Tibial artery (tissue), 4 donors: ENCODE measurements around the gene CTDNEP1.

Source experiments
- DNase-seq, 2 donors: peaks; one replicate each; pipeline ENCODE4 v3.0.0-alpha.2; 2019
- H3K27ac ChIP-seq, 2 donors: fragments of 200-600 bp; sonication (generic) in 1 of 2; 1 replicate in 1 of 2; 2 replicates in 1 of 2; pipeline ENCODE4 v1.5.1; 2018 to 2019; ENCODE audit warnings: mild to moderate bottlenecking in 1 of 2
- H3K27me3 ChIP-seq, 2 donors: fragments of 200-600 bp; sonication (generic) in 1 of 2; one replicate each; pipeline versions ENCODE4 v1.5.1 to v1.6.0; 2016 to 2019
- H3K36me3 ChIP-seq, 3 donors: fragments of 200-600 bp; sonication (generic) in 2 of 3; one replicate each; pipeline ENCODE4 v1.5.1; 2016 to 2019; ENCODE audit warnings: mild to moderate bottlenecking in 2 of 3
- H3K4me1 ChIP-seq, 4 donors: fragments of 200-600 bp; sonication (generic) in 2 of 4; 1 replicate in 3 of 4; 2 replicates in 1 of 4; pipeline ENCODE4 v1.5.1; 2016 to 2019
- H3K4me3 ChIP-seq, 2 donors: fragments of 200-600 bp; sonication (generic) in 1 of 2; 1 replicate in 1 of 2; 2 replicates in 1 of 2; pipeline ENCODE4 v1.5.1; 2018 to 2019; ENCODE audit warnings: mild to moderate bottlenecking in 2 of 2
- H3K9me3 ChIP-seq, 3 donors: fragments of 200-600 bp; sonication (generic) in 1 of 3; one replicate each; pipeline ENCODE4 v1.5.1; 2016 to 2019
- intact Hi-C: fragments of 100-400 bp; cut with DNase I; formaldehyde crosslinking; loops from one replicate; pipeline ENCODE4 v1.15.0; 2023; ENCODE audit warnings: low total_unique reads
- TF ChIP-seq, protein P1 (sequence below), 2 experiments: fragments of 200-600 bp in 1 of 2; fragments of 450-650 bp in 1 of 2; IDR thresholded peaks; one replicate each; pipeline ENCODE4 v1.5.1; 2017 to 2019; ENCODE audit warnings: antibody characterized with exemption in 2 of 2, mild to moderate bottlenecking in 1 of 2, moderate library complexity in 1 of 2

CTDNEP1 gene

DNA sequence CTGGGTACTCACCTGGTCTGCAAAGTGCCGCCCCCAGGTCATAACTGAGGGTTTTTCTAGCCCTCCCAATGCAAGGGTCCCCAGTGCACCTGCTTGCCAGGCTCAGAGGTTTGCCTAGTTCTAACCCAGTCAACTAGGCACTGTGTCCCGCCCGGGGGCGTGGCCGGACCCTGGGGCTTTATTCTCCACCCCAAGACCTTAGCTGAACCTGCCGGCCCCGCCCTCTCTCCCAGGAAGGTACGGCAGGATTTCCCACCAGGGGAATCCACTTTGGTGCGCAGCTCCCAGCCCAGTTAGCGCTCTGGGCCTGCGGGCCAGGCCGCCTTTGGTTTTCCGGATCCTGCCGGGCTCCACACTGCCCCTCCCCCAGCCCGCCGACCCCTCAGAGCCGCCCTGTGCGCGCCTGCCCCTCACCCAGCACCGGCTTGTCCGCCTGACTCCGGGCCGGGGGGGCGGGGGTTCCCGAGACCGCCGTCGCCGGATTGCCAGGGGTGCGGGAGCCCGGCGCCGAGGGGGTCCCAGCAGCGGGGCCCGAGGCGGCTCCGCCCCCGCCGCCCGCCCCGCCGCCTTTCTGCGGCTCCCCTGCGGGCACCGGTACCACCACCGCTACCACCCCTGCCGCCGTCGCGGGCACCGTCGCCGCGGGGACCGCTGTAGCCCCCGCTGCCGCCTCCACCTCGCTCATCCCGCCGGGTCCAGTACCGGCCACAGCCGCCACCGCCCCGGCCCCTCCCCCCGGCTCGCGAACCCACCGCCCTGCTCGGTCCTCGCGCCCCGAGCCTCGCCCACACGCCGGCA, 42.5 kb upstream of the CTDNEP1 start:
- Histone ChIP-seq H3K4me1 (peaks cover 0 to 44% (median 32%) of the 10 kb centered on the region in 4 donors), H3K4me3 (peak overlapping the region; percentile 28 to 40), H3K9me3 (no peaks in the 10 kb centered on the region), H3K27ac (no peak overlapping the region), H3K27me3 (peaks cover 0 to 69% of the 10 kb centered on the region in 2 donors), H3K36me3 (no peaks in the 10 kb centered on the region)
- intact Hi-C loops, result no loop called here
- DNase-seq, result peak in 1 of 2 donors; percentile 61
- TF ChIP-seq, protein P1, sequence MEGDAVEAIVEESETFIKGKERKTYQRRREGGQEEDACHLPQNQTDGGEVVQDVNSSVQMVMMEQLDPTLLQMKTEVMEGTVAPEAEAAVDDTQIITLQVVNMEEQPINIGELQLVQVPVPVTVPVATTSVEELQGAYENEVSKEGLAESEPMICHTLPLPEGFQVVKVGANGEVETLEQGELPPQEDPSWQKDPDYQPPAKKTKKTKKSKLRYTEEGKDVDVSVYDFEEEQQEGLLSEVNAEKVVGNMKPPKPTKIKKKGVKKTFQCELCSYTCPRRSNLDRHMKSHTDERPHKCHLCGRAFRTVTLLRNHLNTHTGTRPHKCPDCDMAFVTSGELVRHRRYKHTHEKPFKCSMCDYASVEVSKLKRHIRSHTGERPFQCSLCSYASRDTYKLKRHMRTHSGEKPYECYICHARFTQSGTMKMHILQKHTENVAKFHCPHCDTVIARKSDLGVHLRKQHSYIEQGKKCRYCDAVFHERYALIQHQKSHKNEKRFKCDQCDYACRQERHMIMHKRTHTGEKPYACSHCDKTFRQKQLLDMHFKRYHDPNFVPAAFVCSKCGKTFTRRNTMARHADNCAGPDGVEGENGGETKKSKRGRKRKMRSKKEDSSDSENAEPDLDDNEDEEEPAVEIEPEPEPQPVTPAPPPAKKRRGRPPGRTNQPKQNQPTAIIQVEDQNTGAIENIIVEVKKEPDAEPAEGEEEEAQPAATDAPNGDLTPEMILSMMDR (IDR thresholded peaks at IDR 0.05), result no peak

DNA sequence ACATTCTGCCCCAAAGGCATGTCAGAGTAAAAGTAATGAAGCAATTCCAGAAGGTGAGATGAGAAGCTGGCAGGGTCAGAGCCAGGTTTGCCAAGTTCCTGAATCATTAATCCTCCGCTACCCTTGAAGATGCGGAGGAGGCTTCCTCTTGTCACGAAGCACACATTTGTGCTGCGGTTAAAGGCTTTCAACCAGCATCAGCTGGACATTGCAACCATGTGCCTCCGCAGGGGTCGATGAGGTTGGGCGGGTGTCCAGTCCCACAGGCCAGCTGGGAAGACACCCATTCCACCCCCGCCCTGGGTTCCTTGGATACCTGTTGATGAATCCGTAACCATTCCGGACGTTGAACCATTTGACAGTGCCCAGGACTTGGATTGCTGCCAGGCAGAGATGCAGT, 41.6 kb upstream of the CTDNEP1 start:
- Histone ChIP-seq H3K27ac (no peak overlapping the region), H3K9me3 (no peaks in the 10 kb centered on the region), H3K4me3 (no peak overlapping the region), H3K27me3 (peaks cover 0 to 72% of the 10 kb centered on the region in 2 donors), H3K4me1 (peaks cover 0 to 44% (median 32%) of the 10 kb centered on the region in 4 donors), H3K36me3 (no peaks in the 10 kb centered on the region)
- intact Hi-C loops, result no loop called here
- DNase-seq, result peak in 1 of 2 donors; percentile 64
- TF ChIP-seq, protein P1 (IDR thresholded peaks at IDR 0.05), result no peak

DNA sequence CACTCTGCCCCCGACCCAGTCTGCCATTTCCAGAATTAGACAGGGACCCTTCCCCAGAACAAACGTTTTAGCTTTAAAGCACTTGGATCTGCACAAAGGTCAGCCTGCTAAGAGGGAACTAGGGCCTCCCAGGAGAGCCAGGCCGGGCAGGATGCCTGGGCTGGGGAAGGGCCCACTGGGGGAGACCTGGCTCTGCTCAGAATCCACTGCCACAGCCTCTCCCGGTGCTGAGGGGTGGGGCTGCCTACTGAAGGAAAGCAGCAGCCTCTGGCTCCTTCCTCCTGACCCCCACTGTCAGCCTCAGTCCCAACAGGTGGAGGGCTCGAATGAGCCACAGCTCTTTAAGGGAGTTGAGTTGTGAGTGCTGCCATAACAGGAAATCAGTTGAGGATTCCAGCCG, 41.2 kb upstream of the CTDNEP1 start:
- Histone ChIP-seq H3K27me3 (peaks cover 0 to 74% of the 10 kb centered on the region in 2 donors), H3K36me3 (no peaks in the 10 kb centered on the region), H3K27ac (no peak overlapping the region), H3K4me1 (peaks cover 0 to 44% (median 32%) of the 10 kb centered on the region in 4 donors), H3K9me3 (no peaks in the 10 kb centered on the region), H3K4me3 (no peak overlapping the region)
- DNase-seq, result no peak
- TF ChIP-seq, protein P1 (IDR thresholded peaks at IDR 0.05), result no peak
- intact Hi-C loops, result no loop called here

DNA sequence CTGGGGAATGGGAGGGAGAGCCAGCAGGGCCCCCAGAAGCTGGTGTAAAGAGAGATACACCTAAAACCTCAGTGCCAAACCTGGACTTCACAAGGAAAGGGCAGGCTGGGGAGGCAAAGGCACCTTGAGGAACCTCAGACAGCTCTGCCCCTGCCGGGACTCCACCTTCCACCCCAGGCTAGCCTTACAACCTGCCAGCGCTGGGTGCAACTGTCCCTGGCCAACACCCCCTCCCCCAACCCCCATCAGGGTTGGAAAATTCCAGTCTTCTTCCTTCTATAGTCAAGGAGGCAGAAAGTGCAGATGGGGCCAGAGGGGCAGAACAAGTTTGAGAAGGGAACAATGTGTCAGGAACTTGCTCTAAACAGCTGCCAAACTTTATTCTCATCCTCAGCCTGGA, 40.7 kb upstream of the CTDNEP1 start:
- peaks cover 0 to 74% of the 10 kb centered on the region in 2 donors for H3K27me3 ChIP-seq

DNA sequence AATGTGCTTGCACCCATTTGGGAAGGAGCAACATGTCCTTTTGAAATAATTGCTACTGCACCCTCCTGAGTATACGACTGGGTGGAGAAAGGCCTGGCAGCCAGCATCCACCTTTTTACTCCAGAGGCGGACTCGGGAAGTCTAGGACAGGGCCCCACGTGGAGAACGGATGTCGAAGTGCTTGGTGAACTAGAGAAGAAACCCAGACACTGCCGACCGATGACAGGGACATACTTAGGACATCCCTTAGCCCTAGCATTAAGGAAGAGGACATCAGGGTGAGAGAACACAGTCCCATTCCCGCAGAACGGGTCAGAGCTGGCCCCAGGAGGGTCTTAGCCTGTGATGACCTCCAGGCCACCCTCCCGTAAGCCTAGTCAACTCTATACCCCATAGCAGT, 39.2 kb upstream of the CTDNEP1 start:
- intact Hi-C loops, result no loop called here

More for the DNA sequence above, 40.7 kb upstream of the CTDNEP1 start:
- Histone ChIP-seq H3K9me3 (no peaks in the 10 kb centered on the region), H3K27ac (no peak overlapping the region), H3K36me3 (no peaks in the 10 kb centered on the region), H3K4me3 (no peak overlapping the region), H3K4me1 (peaks cover 0 to 44% (median 32%) of the 10 kb centered on the region in 4 donors)
- DNase-seq, result no peak
- intact Hi-C loops, result no loop called here
- TF ChIP-seq, protein P1 (IDR thresholded peaks at IDR 0.05), result no peak

More for the DNA sequence above, 39.2 kb upstream of the CTDNEP1 start:
- H3K36me3 ChIP-seq, result no peaks in the 10 kb centered on the region
- H3K9me3 ChIP-seq, result no peaks in the 10 kb centered on the region
- peaks cover 0 to 33% (median 24%) of the 10 kb centered on the region in 4 donors for H3K4me1 ChIP-seq
- DNase-seq, result peak in 1 of 2 donors; percentile 58
- TF ChIP-seq, protein P1 (IDR thresholded peaks at IDR 0.05), result no peak
- H3K4me3 ChIP-seq, result no peak overlapping the region
- no peak overlapping the region for H3K27ac ChIP-seq
- peaks cover 0 to 74% of the 10 kb centered on the region in 2 donors for H3K27me3 ChIP-seq
